IMR-90 (cell line): ENCODE measurements around the gene DCD. TPM values are rescaled to one million over a fixed set of nuclear protein-coding genes. Genes with fewer than 3 reads are reported as not detected.

Source experiments
- ATAC-seq: fragments of 200-7000 bp; cut with Tn5 transposase; 2 replicates; pipeline ENCODE4 v1.9.1; 2020; ENCODE audit warnings: low read depth, mild to moderate bottlenecking, moderate library complexity
- BruUV-seq: library from RNA; stranded (reverse); fragments of 400-500 nt; replicated peaks from 2 replicates; lab custom pipeline; 2021; lab: Mats Ljungman, UMichigan
- CTCF ChIA-PET: fragments of 300-600 bp; formaldehyde crosslinking; extraction: SDS; loops from one replicate; lab custom pipeline; 2021; ENCODE audit warnings: antibody characterized with exemption; lab: Yijun Ruan, JAX
- POLR2A ChIA-PET: fragments of 300-600 bp; sonication (Branson Sonifier 250); formaldehyde crosslinking; loops from one replicate; lab custom pipeline; 2022; ENCODE audit warnings: antibody characterized with exemption; ENCODE audit not compliant: unreplicated experiment; lab: Charles Lee
- DNase-seq: peaks from one replicate; pipeline ENCODE4 v3.0.0; 2013
- H2AFZ ChIP-seq: replicated peaks from 2 replicates; pipeline ENCODE3; 2013; ENCODE audit warnings: low read length, mild to moderate bottlenecking; ENCODE audit not compliant: poor library complexity
- H2AK5ac ChIP-seq: 2 replicates; pipeline ENCODE4 v1.6.1; 2013; ENCODE audit warnings: low read depth, low read length, inconsistent platforms
- H2AK9ac ChIP-seq: replicated peaks from 2 replicates; pipeline ENCODE3; 2013; ENCODE audit warnings: mild to moderate bottlenecking, low read depth, low read length, moderate library complexity; ENCODE audit not compliant: poor library complexity
- H2BK120ac ChIP-seq: 2 replicates; pipeline ENCODE4 v1.6.1; 2013; ENCODE audit warnings: low read depth, low read length, inconsistent platforms
- H2BK15ac ChIP-seq: 3 replicates; pipeline ENCODE4 v1.6.1; 2013; ENCODE audit warnings: low read depth, low read length, inconsistent platforms
- H2BK20ac ChIP-seq: 2 replicates; pipeline ENCODE4 v1.6.1; 2013; ENCODE audit warnings: low read depth, mild to moderate bottlenecking, inconsistent platforms, low read length, moderate library complexity
- H2BK5ac ChIP-seq: 2 replicates; pipeline ENCODE4 v1.6.1; 2013; ENCODE audit warnings: mild to moderate bottlenecking, low read depth, low read length, inconsistent platforms; ENCODE audit not compliant: poor library complexity, severe bottlenecking
- H3K14ac ChIP-seq: replicated peaks from 2 replicates; pipeline ENCODE4 v1.6.1; 2013; ENCODE audit warnings: low read depth, low read length, inconsistent platforms
- H3K18ac ChIP-seq: 2 replicates; pipeline ENCODE4 v1.6.1; 2013; ENCODE audit warnings: low read depth, low read length, control low read depth
- H3K23ac ChIP-seq: 2 replicates; pipeline ENCODE4 v1.6.1; 2013; ENCODE audit warnings: low read depth, low read length, inconsistent platforms
- H3K27ac ChIP-seq: 2 replicates; pipeline ENCODE4 v1.5.1; 2013; ENCODE audit warnings: mild to moderate bottlenecking, control low read depth, low read length; ENCODE audit not compliant: insufficient read depth
- H3K27me3 ChIP-seq: 2 replicates; pipeline ENCODE4 v1.6.1; 2013; ENCODE audit warnings: low read length; ENCODE audit not compliant: control insufficient read depth, insufficient read depth
- H3K36me3 ChIP-seq: 2 replicates; pipeline ENCODE4 v1.6.1; 2013; ENCODE audit warnings: low read length, mixed read lengths; ENCODE audit not compliant: control insufficient read depth, insufficient read depth
- H3K4ac ChIP-seq: 2 replicates; pipeline ENCODE4 v1.6.1; 2013; ENCODE audit warnings: low read depth, low read length, inconsistent platforms
- H3K4me1 ChIP-seq: 2 replicates; pipeline ENCODE4 v1.6.1; 2013; ENCODE audit warnings: low read length, mixed read lengths; ENCODE audit not compliant: control insufficient read depth, insufficient read depth
- H3K4me2 ChIP-seq: 2 replicates; pipeline ENCODE4 v1.6.1; 2013; ENCODE audit warnings: low read depth, mild to moderate bottlenecking, control low read depth, low read length, moderate library complexity
- H3K4me3 ChIP-seq: 2 replicates; pipeline ENCODE4 v1.5.1; 2013; ENCODE audit warnings: low read depth, mild to moderate bottlenecking, control low read depth, low read length, moderate library complexity; ENCODE audit not compliant: insufficient read depth
- H3K56ac ChIP-seq: 2 replicates; pipeline ENCODE4 v1.6.1; 2013; ENCODE audit warnings: low read length, inconsistent platforms; ENCODE audit not compliant: insufficient read depth; ENCODE audit errors: extremely low read depth
- H3K79me1 ChIP-seq, 2 experiments: 2 replicates each; pipeline ENCODE4 v1.6.1; 2013; ENCODE audit warnings: low read length in 2 of 2, inconsistent platforms in 1 of 2, low read depth in 1 of 2
- H3K9ac ChIP-seq: 2 replicates; pipeline ENCODE4 v1.6.1; 2013; ENCODE audit warnings: low read depth, low read length, control low read depth
- H3K9me1 ChIP-seq: 2 replicates; pipeline ENCODE4 v1.6.1; 2013; ENCODE audit warnings: low read length, inconsistent platforms; ENCODE audit not compliant: insufficient read depth
- H3K9me3 ChIP-seq: 2 replicates; pipeline ENCODE4 v1.6.1; 2013; ENCODE audit warnings: low read length; ENCODE audit not compliant: control insufficient read depth, insufficient read depth
- H4K20me1 ChIP-seq: 2 replicates; pipeline ENCODE4 v1.6.1; 2013; ENCODE audit warnings: low read length, inconsistent platforms; ENCODE audit not compliant: insufficient read depth
- H4K5ac ChIP-seq: 2 replicates; pipeline ENCODE4 v1.6.1; 2013; ENCODE audit warnings: mild to moderate bottlenecking, low read depth, low read length, control low read depth
- H4K8ac ChIP-seq, 2 experiments: 2 replicates each; pipeline ENCODE4 v1.6.1; 2013; ENCODE audit warnings: low read depth in 2 of 2, low read length in 2 of 2, control low read depth in 1 of 2, inconsistent platforms in 1 of 2
- H4K91ac ChIP-seq: 2 replicates; pipeline ENCODE4 v1.6.1; 2013; ENCODE audit warnings: low read depth, low read length, inconsistent platforms; ENCODE audit not compliant: insufficient read depth
- BHLHE40 ChIP-seq: fragments of 150-350 bp; IDR thresholded peaks from 2 replicates; pipeline ENCODE4 v1.6.1; 2016; ENCODE audit warnings: mild to moderate bottlenecking, low read depth, low read length
- CEBPB ChIP-seq: IDR thresholded peaks from 2 replicates; pipeline ENCODE4 v1.6.1; 2012; ENCODE audit warnings: low read depth, low read length, improper control_type of control experiment
- CHD1 ChIP-seq: IDR thresholded peaks from 2 replicates; pipeline ENCODE4 v1.6.1; 2012; ENCODE audit warnings: low read depth, low read length, improper control_type of control experiment
- CTCF ChIP-seq: conservative IDR thresholded peaks from 2 replicates; pipeline ENCODE4 v1.5.1; 2012; ENCODE audit warnings: mild to moderate bottlenecking, low read depth, low read length, improper control_type of control experiment
- ELK1 ChIP-seq: fragments of 150-350 bp; IDR thresholded peaks from 2 replicates; pipeline ENCODE4 v1.6.1; 2016; ENCODE audit warnings: low read depth, mild to moderate bottlenecking, low read length, moderate library complexity, borderline replicate concordance
- FOS ChIP-seq: fragments of 150-350 bp; IDR thresholded peaks from 2 replicates; pipeline ENCODE4 v1.6.1; 2016; ENCODE audit warnings: low read depth, low read length
- MAFK ChIP-seq: IDR thresholded peaks from 2 replicates; pipeline ENCODE4 v1.6.1; 2012; ENCODE audit warnings: low read depth, low read length, improper control_type of control experiment
- MAZ ChIP-seq: IDR thresholded peaks from 2 replicates; pipeline ENCODE4 v1.6.1; 2012; ENCODE audit warnings: low read depth, mild to moderate bottlenecking, low read length, improper control_type of control experiment, moderate library complexity, borderline replicate concordance
- MXI1 ChIP-seq: IDR thresholded peaks from 2 replicates; pipeline ENCODE4 v1.6.1; 2012; ENCODE audit warnings: low read depth, mild to moderate bottlenecking, low read length, moderate library complexity, borderline replicate concordance
- POLR2A ChIP-seq: IDR thresholded peaks from 2 replicates; pipeline ENCODE4 v1.6.1; 2012; ENCODE audit warnings: mild to moderate bottlenecking, low read depth, low read length
- RCOR1 ChIP-seq: IDR thresholded peaks from 2 replicates; pipeline ENCODE4 v1.6.1; 2012; ENCODE audit warnings: mild to moderate bottlenecking, low read length, improper control_type of control experiment; ENCODE audit not compliant: insufficient replicate concordance
- RFX5 ChIP-seq: IDR thresholded peaks from 2 replicates; pipeline ENCODE4 v1.8.0; 2012; ENCODE audit warnings: low read depth, mild to moderate bottlenecking, low read length, moderate library complexity
- SMC3 ChIP-seq: fragments of 150-350 bp; IDR thresholded peaks from 2 replicates; pipeline ENCODE4 v1.6.1; 2016; ENCODE audit warnings: low read depth, mild to moderate bottlenecking, antibody characterized with exemption, low read length, moderate library complexity
- USF2 ChIP-seq: fragments of 150-350 bp; IDR thresholded peaks from 2 replicates; pipeline ENCODE4 v1.6.1; 2017; ENCODE audit warnings: mild to moderate bottlenecking, antibody characterized with exemption, low read length, low read depth
- WGBS, 2 experiments: methylation state at CpG; one replicate each; pipeline versions ENCODE4 v1.1.5 to v1.1.7; 2013; ENCODE audit warnings: missing lambda C conversion rate in 2 of 2; ENCODE audit not compliant: insufficient read length in 1 of 2; ENCODE audit errors: extremely low coverage in 2 of 2; 5-methylcytosine and 5-hydroxymethylcytosine counted together
- dilution Hi-C: fragments of 300-500 bp; cut with HindIII; formaldehyde crosslinking; loops from one replicate; pipeline ENCODE4 v1.14.3; 2018; ENCODE audit warnings: low sequenced_read_pairs; ENCODE audit not compliant: unreplicated experiment
- in situ Hi-C: fragments of 300-500 bp; cut with MboI; formaldehyde crosslinking; loops from 3 replicates; pipeline ENCODE4 v1.14.3; 2019; ENCODE audit warnings: low sequenced_read_pairs, inconsistent platforms, mixed read lengths
- intact Hi-C: fragments of 100-400 bp; cut with micrococcal nuclease; formaldehyde crosslinking; loops from 2 replicates; pipeline ENCODE4 v1.10.0; 2022
- polyA plus RNA-seq, 3 experiments: library from polyadenylated mRNA; depleted of rRNA; stranded (reverse); fragments of >200 nt; gene quantifications; 2 replicates each; pipeline ENCODE4 v1.2.3, GENCODE V29; 2012; ENCODE audit warnings: low replicate concordance in 1 of 3
- total RNA-seq: library from RNA; depleted of rRNA; stranded (reverse); fragments of >200 nt; gene quantifications from 2 replicates; pipeline ENCODE4 v1.2.3, GENCODE V29; 2012

DCD gene
- total and polyA plus RNA-seq, 2 of the 4 experiments (the other 2 are of a cell fraction): not detected

- H3K36me3 ChIP-seq: no peaks in the 10 kb centered on the region
- no peak overlapping the region for H2AK5ac ChIP-seq
- H4K5ac ChIP-seq: no peak overlapping the region
- POLR2A ChIA-PET: no interaction called here
- no peak overlapping the region for H3K9ac ChIP-seq
- H3K79me1 ChIP-seq: no peaks in the 10 kb centered on the region
- dilution Hi-C loops: no loop called here
- in situ Hi-C loops: no loop called here
- WGBS, 2 experiments: 78% methylated on average over 4 of the region's 5 CpGs; no CpG with 5 or more reads in 1 of the 2 experiments
- no peaks in the 10 kb centered on the region for H3K9me1 ChIP-seq
- H2BK120ac ChIP-seq: no peak overlapping the region
- no peak overlapping the region for H2BK20ac ChIP-seq
- no peak overlapping the region for H3K56ac ChIP-seq
- no peak overlapping the region for H4K91ac ChIP-seq
- H4K8ac ChIP-seq: no peak overlapping the region
- intact Hi-C loops: no loop called here
- H3K4me3 ChIP-seq: no peak overlapping the region
- no peak overlapping the region for H3K27ac ChIP-seq
- CTCF ChIA-PET: interaction anchor here (0.5 kb wide), 1 partner anchor 22 kb away, joined by 3 read pairs; no protein-coding TSS in a partner anchor
- BruUV-seq: no TSS peak
- no peak overlapping the region for H2AFZ ChIP-seq
- H3K9me3 ChIP-seq: no peaks in the 10 kb centered on the region
- no peak overlapping the region for H3K18ac ChIP-seq
- H4K20me1 ChIP-seq: no peaks in the 10 kb centered on the region
- H3K4ac ChIP-seq: no peak overlapping the region
- TF ChIP-seq BHLHE40 (no peak), CTCF (no peak), MAFK (no peak), FOS (no peak), RCOR1 (no peak), MXI1 (no peak), POLR2A (no peak), RFX5 (no peak), USF2 (no peak), SMC3 (no peak), ELK1 (no peak), CHD1 (no peak), CEBPB (no peak), MAZ (no peak)
- H3K14ac ChIP-seq: no peak overlapping the region
- DNase-seq: no peak
- H3K4me2 ChIP-seq: no peak overlapping the region
- H2BK5ac ChIP-seq: no peak overlapping the region
- no peak overlapping the region for H3K23ac ChIP-seq
- no peak for ATAC-seq
- H2BK15ac ChIP-seq: no peak overlapping the region
- no peaks in the 10 kb centered on the region for H3K4me1 ChIP-seq
- no peak overlapping the region for H2AK9ac ChIP-seq
- H3K27me3 ChIP-seq: peaks cover 4% of the 10 kb centered on the region
Observed at GRCh38 chr12:54650889-54651288, 2.7 kb upstream of the DCD start.
